COLO829 (cell line): ENCODE data around the gene MEF2B.

Experiments used
- DNase-seq: peaks from one replicate; pipeline ENCODE4 v3.0.0; 2012; ENCODE audit warnings: low spot score

The MEF2B gene

DNA sequence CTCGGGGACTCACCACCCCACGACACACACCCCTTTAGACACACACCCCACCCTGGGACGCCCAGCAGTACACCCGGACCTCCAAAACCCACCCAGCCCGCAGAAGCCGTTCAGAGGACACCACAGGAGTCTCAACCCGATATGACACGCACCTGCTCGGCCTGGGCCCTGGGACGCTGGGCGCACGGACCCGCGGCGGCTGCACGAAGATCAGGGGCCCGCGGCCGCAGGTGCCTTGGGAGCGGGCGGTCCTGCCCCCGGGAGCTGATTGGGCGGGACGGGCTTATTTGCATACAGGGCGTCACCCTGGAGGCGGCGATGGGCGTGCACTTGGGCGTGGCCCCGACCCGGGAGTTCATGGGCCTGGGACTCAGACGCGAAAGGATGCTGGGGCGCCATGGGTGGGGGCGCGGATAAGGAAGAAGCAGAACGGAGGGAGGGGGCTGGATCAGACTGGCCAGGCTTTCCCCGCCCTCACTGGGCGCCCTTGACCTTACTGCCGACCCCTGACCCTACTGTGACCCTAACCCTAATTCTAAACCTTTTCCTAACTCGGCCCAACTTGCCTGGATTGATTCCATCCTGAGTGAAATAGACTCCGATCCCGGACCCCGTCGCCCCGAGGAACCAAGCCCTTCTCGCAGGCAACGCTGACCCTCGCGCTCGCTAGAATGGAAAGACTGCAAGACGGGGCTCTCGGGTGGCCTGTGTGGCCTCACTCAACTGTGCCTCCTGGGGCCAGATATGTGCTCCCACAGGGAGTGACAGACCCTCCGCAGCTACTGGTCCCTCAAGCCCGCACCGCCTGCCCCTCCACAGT is at the start of gene MEF2B:
TSS of gene MEF2B (minus strand) at position 211 of the 820 bp plus-strand sequence. CDS start 19,528 bp downstream, outside the sequence.
- peak; percentile 93 for DNase-seq

DNA sequence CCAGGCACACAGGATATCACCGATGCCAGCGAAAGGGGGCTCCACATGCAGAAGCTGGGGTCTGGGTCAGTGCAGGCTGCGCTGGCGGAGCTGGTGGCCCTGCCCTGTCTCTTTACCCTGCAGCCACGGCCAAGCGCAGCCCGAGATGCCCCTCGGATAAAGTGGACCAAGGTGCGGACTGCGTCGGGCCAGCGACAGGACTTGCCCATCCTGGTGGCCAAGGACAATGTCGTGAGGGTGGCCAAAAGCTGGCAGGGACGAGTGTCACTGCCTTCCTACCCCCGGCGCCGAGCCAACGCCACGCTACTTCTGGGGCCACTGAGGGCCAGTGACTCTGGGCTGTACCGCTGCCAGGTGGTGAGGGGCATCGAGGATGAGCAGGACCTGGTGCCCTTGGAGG is 48.8 kb upstream of the MEF2B start:
- DNase-seq = no peak

DNA sequence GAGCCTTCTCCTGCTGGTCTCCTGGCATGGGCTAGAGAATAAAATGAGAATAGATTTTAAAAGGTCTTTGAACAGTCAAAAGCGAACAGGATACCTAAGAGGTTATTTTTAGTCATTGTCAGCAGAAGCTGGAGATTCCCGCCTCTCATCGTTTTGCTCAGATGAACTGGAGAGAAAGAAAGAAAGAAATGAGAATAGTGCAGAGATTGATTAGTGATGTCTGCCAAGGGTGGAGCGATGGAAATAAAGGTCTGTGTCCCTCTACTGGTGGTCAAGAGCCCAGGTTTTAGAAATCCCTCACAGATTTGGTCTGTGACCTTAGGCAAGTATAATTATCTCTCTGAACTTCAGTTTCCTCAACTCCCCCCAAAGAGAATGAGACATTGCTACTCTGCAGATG is 47.0 kb upstream of the MEF2B start:
- no peak for DNase-seq

DNA sequence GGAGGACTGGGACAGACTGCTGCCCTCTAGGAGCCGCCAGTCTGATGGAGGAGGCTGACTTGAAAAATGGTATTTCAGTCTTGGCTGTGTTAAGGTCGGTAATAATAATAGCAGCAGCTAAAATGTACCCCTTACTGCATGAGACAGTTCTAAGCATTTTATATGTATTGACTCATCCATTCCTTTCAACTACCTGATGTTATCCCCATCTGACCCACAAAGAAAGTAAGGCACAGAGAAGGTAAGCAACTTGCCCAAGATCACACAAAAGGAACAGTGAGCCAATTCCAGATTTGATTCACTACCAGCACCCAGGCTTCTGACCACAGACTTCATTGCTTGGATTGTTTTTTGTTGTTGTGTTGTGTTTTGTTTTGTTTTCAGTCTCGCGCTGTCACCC is 45.7 kb upstream of the MEF2B start:
- no peak for DNase-seq

DNA sequence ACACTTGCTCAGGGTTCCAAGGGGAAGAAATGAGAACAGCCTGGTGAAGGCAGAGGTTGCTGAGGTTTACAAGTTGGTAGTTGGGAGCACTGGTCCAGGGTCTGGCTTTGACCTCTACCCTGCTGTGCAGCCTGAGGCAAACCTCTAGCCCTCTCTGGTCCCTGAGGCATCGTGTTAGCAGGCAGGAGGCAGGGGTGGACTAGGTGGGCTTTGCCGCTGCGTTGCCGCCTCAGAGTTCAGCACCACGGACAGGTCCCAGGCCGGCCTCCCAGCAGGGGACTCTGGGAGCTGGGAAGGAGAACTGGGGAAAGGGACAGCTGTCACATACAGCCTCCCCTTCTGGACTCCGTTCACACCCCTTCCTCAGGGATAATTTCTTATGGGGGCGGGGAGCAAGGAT is 44.8 kb upstream of the MEF2B start:
- no peak for DNase-seq

DNA sequence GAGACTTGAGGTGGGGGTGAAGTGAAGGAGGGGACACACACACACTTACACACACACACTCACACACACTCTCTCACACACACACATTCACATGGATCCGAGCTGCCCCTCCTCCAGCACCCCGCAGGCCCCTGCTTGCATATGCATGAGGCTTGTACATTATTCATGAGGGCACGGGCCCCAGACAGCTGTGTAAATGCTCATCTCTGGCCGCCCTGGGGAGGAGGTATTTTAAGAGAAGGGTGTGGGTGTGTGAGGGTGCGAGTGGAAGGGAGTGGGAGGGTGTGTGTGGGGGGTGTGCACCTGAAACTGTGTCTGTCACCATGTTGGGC is 44.1 kb upstream of the MEF2B start:
- no peak for DNase-seq

DNA sequence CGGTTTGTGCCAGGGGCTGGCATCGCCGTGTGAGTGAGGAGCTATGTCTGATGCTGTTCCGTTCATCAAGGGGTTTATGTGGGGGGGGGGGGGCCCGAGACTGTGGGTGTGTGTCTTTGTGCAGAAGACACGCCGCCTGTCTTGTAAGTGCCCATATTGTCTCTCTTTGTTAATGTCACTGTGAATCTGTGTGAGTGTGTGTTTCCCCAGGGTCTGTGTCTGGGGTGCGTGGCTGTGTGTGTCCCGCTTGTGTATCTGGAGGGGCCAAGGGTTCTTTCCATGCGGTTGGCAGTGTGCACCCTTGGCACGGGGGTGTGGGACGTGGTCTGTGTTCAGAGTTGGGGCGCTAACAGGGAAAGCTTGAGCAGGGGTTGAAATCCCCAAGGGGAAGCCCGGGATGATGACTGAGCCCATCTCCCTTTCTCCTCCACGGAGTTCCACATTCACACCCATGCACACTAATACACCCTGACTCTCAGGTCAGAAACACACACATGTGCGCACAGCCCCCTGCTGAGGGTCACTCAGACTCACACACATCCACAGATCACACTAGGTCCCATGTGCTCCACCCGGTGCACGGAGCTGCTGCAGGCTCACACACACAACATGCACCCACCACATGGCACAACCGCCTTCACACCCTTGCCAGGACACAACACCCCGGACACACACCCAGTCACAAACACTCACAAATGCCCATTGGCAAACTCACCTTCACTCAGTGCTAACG is 43.5 kb upstream of the MEF2B start:
- no peak for DNase-seq

DNA sequence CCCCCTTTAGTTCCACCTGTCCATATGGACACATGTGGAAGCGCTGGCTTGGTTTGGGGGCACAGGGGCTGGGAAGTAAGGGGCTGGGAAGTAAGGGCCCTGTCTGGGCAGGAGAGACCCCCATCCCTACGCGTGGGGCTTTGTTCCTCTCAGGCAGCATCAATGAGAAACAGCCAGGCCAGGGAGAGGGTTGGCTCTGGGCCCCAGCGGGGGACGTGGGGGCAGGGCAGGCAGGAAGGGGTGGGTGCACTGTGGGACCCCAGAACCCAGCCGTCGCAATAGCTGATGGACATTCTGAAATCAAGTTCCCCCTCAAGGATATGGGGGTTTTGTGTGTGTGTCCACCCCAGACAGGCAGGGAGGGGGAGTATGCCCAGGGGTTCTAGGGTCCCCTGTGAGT is 42.9 kb upstream of the MEF2B start:
- no peak for DNase-seq

DNA sequence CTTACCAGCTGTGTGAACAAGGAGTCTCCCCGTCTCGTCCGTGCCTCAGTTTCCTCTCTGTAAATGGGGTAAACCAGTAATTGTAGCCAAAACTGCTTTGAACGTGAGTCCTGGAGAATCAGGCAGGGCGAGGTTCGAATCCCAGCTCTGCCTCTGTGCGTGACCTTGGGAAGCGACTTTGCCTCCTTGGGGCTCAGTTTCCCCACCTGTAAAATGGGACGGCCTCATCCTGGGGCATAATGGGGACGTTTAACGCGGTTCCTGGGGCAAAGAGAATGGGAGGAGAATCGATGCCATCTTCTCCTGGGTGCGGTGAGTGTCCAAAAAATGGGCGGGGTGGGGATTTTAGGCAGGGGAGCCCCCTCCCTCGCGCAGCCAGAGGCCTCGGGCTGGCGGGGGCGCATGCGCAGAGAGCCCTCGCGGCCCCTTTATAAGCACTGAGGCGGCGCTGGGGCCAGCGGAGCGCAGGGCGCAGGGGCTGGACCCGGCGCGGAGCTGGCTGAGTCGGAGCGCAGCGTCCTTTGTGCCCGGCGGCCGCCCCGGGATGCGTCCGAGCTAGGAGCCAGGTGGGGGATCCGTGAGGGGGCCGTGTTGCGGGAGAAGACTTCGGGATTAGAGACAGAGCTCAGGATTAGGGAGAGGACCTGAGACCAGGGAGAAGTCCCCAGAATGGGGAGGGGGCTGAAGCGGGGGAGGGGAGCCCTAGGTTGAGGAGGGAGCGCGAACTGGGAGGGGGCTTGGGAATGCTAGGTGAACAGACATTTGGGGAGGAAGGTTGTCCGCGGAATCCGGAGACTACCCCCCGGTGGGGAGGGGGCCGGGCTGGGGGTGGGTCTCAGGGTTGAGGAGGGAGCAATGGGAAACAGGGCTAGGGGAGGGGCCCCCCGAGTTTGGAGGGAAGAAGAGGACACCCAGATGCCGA is 41.7 kb upstream of the MEF2B start, which contains the start of gene NCAN:
TSS of gene NCAN (plus strand) at position 460 of the 922 bp plus-strand sequence. CDS start 4,996 bp downstream, outside the sequence.
- no peak for DNase-seq

DNA sequence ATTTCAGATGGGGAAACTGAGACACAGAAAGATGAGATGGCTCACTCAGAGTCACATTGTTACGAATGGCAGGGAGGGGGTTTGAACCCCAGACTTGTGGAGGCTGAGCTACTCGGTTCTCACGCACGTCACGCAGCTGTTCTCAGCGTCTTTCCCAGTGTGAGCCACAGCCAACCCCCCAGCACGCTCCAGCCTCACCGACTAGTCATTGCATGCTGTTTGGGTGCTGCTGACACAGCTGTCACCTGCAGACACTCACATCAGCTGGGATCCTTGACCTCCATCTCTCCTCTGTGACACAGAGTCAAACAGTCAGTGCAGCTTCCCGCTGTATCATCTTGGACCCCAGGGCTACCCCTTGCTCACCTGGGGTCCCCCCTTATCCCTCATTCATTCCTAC is 39.3 kb upstream of the MEF2B start:
- no peak for DNase-seq

DNA sequence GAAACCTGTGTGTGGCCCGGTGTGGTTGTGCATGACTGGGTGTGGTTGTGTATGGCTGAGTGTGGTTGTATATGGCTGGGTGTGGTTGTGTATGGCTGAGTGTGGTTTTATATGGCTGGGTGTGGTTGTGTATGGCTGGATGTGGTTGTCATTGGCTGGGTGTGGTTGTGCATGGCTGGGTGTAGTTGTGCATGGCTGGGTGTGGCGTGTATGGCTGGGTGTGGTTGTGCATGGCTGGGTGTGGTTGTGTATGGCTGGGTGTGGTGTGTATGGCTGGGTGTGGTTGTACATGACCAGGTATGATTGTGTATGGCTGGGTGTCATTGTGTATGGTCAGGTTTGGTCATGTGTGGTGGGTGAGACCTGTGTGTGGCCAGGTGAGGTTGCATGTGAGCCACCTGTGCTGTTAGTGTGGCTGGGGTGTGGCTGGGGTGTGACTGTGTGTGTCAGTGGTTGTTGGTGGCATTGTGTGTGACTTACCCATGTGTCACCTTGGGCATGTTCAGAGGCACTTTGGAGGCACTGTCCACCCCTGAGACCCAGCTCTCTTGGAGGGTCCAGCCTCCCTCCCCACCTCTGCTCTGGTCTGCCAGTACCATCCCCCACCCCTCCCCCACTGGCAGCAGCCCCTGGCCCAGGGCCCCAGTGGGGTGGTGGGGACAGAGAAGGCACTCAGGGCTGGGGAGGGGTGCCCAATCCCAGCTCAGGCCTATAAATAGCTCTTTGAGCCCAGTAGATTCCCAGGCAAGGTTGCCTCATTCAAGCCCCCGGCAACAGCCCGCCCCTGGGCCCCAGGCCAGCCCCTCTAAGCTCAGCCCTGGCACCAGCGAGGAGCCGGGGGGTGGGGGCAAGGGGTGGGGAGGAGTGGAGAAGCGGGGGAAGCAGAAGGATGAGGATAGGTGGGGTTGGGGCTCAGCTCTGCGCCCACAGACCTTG is 37.8 kb upstream of the MEF2B start:
- no peak for DNase-seq

DNA sequence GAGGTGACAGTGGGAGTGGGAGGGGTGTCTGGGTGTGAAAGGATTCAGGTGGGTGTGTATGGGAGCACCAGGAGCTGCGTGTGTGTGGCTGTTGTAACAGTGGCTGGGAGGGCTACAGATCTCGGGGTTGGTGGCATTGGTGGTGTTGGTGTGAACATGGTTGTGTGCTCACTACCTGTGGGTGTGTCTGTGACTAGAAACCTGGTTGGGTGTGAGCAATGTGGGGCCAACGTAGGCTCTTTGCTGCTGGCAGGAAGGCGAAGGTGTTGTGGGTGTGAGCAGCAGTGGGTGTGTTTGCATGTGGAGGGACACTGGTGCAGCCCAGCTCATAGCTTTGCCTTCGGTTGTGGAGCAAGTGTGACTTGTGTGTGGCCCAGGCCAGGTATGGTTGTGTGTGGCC is 36.9 kb upstream of the MEF2B start:
- no peak for DNase-seq

DNA sequence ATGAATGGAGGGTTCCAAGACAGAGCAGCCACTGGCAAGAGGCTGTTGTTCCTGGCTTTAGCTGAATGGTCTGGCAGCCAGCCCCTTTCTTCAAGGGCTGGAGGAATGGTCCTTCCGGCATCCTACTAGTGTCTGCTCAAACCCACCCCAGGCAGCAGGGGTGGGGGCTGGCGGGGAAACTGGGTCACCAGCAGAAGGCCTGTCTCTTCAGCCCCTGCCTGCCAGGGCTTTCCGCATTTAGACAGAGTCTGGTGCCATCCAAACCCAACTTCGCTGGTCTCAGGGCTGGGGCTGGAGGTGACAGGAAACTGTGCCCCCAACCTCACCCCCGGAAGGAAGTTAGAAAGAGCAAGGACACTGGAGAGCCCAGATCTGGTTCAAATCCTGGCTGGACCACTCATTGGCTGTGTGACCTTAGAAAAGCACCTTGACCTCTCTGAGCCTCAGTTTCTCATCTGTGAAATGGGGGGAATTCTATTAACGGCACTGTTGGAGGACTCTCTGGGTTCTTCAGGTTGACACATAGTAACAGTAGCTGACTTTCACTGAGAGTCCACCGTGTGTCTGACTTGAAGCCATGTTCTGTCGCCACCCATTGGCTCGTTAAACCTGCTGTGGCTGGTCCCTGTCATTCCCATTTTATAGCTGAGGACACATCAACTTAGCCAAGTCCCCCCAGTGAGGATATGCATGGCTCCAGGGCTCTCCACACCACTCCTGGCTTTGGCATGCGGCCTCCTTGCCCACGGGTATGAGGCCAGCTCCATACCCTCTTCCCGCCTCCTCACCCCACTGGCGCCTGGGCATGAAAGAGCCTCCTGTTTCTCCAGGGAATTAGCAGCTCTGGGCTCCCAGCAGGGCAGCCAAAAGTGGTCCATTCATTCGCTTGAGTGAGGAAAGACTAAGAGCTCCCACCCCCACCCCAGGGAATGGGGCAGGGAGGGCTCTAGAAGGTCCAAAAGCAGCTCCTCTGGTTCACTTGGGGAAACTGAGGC is 35.6 kb upstream of the MEF2B start:
- peak; percentile 82 for DNase-seq

DNA sequence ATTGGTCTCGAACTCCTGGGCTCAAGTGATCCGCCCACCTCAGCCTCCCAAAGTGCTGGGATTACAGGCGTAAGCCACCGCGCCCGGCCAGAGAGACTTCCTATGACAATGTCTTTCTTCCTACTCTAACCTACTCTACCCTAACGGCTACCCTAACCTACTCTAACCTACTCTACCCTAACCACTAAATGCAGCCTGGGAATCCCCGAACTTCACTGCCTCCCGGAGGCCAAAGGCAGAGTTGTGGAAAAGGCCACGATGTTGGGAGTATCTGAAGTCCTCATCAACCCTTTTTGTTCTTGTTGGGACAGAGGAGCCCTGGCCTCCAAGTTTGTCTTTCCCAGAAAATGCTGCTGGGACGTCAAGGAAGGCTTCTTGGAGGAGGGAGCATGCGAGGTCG is 34.1 kb upstream of the MEF2B start:
- no peak for DNase-seq

DNA sequence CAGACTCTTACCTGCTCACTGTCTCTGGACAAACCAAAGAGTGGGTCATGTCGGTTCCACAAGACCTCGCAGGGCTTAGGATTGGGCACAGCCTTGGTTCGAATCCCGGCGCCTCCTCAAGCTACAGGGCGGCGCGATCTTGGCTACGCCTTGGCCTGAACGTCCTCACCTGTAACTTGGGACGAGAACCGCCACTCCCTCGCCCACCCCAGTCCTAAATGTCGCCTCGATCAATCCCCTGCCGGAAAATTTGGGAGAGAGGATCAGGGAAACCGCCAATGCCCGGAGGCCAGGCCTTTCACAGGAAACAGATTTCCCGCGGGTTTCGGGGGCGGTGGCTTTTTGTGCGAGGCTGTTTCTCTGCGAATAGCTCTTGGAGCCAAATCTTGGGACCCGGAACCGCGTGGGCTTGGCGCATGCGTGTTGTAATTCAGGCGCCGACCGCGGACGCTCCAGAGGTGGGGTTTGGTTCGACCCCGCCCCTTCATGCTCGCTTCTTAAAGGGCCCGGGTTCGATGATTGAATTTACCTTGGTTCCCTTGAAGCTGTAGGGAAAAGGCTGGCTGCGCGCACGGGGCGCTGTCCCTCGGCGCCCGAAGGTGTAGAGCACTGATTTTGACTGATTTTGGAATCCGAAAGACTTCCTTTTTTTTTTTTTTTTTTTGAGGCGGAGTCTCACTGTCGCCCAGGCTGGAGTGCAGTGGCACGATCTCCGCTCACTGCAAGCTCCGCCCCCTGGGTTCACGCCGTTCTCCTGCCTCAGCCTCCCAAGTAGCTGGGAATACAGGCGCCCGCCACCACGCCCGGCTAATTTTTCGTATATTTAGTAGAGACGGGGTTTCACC is 33.2 kb upstream of the MEF2B start, which contains the start of gene NR2C2AP:
TSS of gene NR2C2AP (minus strand) at position 403 of the 845 bp plus-strand sequence. CDS start at position 49, 354 bp downstream.
- peak; percentile 98 for DNase-seq

DNA sequence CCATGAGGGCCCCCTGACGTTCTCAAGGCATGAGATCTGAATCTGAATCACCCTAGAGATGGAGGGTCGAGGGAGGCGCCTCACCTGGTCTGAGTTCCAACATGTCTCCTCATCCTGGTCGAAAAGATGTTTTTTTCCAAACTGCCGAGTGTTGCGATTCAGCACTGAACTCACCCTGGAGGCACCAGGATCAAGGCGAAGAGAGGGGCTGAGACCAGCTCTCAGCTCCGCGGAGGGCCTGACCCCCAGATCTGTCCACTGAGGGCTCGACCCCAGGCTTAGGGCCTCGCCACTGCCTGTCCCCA is 32.6 kb upstream of the MEF2B start:
- no peak for DNase-seq

DNA sequence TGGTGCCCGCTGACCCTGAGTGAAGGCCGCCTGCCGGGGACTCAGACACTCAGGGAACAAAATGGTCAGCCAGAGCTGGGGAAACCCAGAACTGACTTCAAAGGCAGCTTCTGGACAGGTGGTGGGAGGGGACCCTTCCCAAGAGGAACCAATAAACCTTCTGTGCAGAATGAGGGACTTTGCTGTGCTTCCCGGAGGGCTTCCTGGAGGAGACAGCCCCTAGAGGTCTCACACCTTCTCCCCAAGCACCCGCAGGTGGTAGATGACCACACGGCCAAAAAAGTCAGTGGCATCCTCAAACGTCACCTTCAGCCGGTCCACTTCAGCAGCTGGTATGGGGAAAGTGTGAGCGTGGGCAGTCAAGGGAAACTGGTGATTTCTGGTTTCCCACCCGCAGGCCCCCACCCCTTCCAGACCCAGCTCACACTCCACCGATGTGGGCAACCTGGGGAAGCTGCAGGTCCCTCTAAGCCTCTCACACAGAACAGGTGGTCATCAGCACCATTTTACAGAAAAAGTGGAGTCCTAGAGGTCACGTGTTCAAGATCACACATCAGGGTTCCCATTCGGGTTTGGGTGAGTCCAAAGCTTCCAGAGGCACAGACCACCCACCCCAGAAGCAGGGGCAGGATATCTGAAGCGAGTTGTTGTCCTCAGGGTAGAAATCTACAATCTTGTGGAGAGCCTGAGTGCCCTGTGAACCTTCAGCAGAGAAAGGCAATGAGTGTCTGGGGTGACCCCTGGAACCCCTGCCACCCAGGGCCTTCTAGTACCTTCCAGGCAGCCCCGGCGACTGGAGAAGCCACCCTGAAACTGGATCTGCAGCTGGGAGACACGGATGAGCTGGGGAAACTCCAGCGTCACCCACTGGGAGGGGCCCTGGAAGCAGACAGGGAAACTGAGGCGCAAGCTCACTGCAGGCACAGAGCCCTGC is 31.9 kb upstream of the MEF2B start:
- no peak for DNase-seq

DNA sequence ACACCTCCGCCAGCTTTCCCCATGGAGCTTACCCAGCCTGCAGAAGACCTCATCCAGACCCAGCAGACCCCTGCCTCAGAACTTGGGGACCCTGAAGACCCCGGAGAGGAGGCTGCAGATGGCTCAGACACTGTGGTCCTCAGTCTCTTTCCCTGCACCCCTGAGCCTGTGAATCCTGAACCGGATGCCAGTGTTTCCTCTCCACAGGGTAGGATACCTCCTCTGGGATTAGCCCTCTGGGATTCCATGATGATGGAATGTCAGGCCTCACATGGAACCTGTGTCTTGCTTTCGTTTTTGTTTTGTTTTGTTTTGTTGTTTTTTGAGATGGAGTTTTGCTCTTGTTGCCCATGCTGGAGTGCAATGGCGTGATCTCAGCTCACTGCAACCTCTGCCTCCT is 23.9 kb upstream of the MEF2B start:
- no peak for DNase-seq
